Measurements from ENCODE around the gene MALSU1.
A peak's percentile ranks its signal among the peaks of the same experiment; 100 is the strongest.

- no peak for TF ChIP-seq POLR2AphosphoS5 (IDR thresholded peaks at IDR 0.05; ENCODE audit: insufficient read depth in 1 of 2, low read depth in 1 of 2)
- peak in 2 of 3 experiments; percentile 52 to 64 for TF ChIP-seq CTCF (IDR thresholded peaks at IDR 0.05)
Observed at GRCh38 chr7:23261843-23262452, 37.2 kb upstream of the MALSU1 start.

All from vagina (tissue), 2 donors.